Loucy (cell line): ENCODE data around the gene KCNH1.

Experiments
- H2AFZ ChIP-seq: fragments of 200-600 bp; sonication (generic); 2 replicates; pipeline ENCODE4 v1.6.0; 2016; ENCODE audit warnings: antibody characterized with exemption, mild to moderate bottlenecking, low read length, moderate library complexity
- H3F3A ChIP-seq: fragments of 200-600 bp; 2 replicates; pipeline ENCODE4 v1.6.0; 2016; ENCODE audit warnings: antibody characterized with exemption, low read depth, mild to moderate bottlenecking
- H3K27me3 ChIP-seq: fragments of 200-600 bp; sonication (generic); 2 replicates; pipeline ENCODE4 v1.6.1; 2014; ENCODE audit warnings: low read length, mild to moderate bottlenecking; ENCODE audit not compliant: insufficient read depth, poor library complexity, severe bottlenecking
- H3K36me3 ChIP-seq: fragments of 200-600 bp; sonication (generic); 2 replicates; pipeline ENCODE4 v1.6.1; 2016; ENCODE audit warnings: low read length; ENCODE audit not compliant: insufficient read depth
- H3K4me1 ChIP-seq: fragments of 200-600 bp; sonication (generic); 2 replicates; pipeline ENCODE4 v1.5.1; 2014; ENCODE audit warnings: low read length, mild to moderate bottlenecking; ENCODE audit not compliant: insufficient read depth, poor library complexity, severe bottlenecking
- H3K4me2 ChIP-seq: fragments of 200-600 bp; sonication (generic); 2 replicates; pipeline ENCODE4 v1.6.0; 2014; ENCODE audit warnings: antibody characterized with exemption, low read length, low read depth, mild to moderate bottlenecking; ENCODE audit not compliant: poor library complexity, severe bottlenecking
- H3K4me3 ChIP-seq: fragments of 200-600 bp; sonication (generic); 2 replicates; pipeline ENCODE4 v1.5.1; 2014; ENCODE audit warnings: low read length, mild to moderate bottlenecking, mixed read lengths; ENCODE audit not compliant: poor library complexity, severe bottlenecking
- H3K79me2 ChIP-seq: fragments of 200-600 bp; sonication (generic); 2 replicates; pipeline ENCODE4 v1.6.1; 2014; ENCODE audit warnings: low read length; ENCODE audit not compliant: insufficient read depth
- H3K9ac ChIP-seq: fragments of 200-600 bp; sonication (generic); 2 replicates; pipeline ENCODE4 v1.6.0; 2014; ENCODE audit warnings: mild to moderate bottlenecking, low read depth, low read length, moderate library complexity; ENCODE audit not compliant: poor library complexity, severe bottlenecking
- H3K9me2 ChIP-seq: fragments of 200-600 bp; sonication (generic); replicated peaks from 2 replicates; pipeline ENCODE4 v1.6.1; 2016; ENCODE audit warnings: low read depth, low read length, mixed read lengths
- H3K9me3 ChIP-seq: fragments of 200-600 bp; sonication (generic); 2 replicates; pipeline ENCODE4 v1.6.1; 2014; ENCODE audit warnings: mild to moderate bottlenecking, antibody characterized with exemption, low read length, low read depth; ENCODE audit not compliant: insufficient read depth
- H4K20me1 ChIP-seq: fragments of 200-600 bp; sonication (generic); 2 replicates; pipeline ENCODE4 v1.6.0; 2014; ENCODE audit warnings: antibody characterized with exemption, low read length, mild to moderate bottlenecking; ENCODE audit not compliant: insufficient read depth, poor library complexity, severe bottlenecking
- CTCF ChIP-seq: fragments of 200-600 bp; sonication (generic); conservative IDR thresholded peaks from 2 replicates; pipeline ENCODE4 v1.5.1; 2014; ENCODE audit warnings: mild to moderate bottlenecking, antibody characterized with exemption, low read length
- EZH2phosphoT487 ChIP-seq: fragments of 200-600 bp; IDR thresholded peaks from 2 replicates; pipeline ENCODE4 v1.6.1; 2018; ENCODE audit warnings: antibody characterized with exemption, mild to moderate bottlenecking, moderate library complexity, borderline replicate concordance

Gene KCNH1

GRCh38 chr1:210726621-210727020, 407.3 kb downstream of the KCNH1 start:
- Histone ChIP-seq H2AFZ (no peak overlapping the region), H3K27me3 (no peaks in the 10 kb centered on the region), H3F3A (0 out of 2 replicates have a peak, but pooled peaks cover 5% of the 10 kb centered on the region), H3K4me3 (no peak overlapping the region), H3K4me2 (no peak overlapping the region), H3K79me2 (no peaks in the 10 kb centered on the region), H3K9me2 (no peaks in the 10 kb centered on the region), H3K4me1 (peaks cover 11% of the 10 kb centered on the region), H3K36me3 (no peaks in the 10 kb centered on the region), H3K9ac (no peak overlapping the region), H4K20me1 (no peaks in the 10 kb centered on the region), H3K9me3 (no peaks in the 10 kb centered on the region)
- no peak for TF ChIP-seq EZH2phosphoT487
- TF ChIP-seq CTCF, result no peak

GRCh38 chr1:210724768-210725167, 409.2 kb downstream of the KCNH1 start:
- no peaks in the 10 kb centered on the region for H3K36me3 ChIP-seq
- TF ChIP-seq CTCF, result no peak
- no peak for TF ChIP-seq EZH2phosphoT487
- H3K4me2 ChIP-seq, result no peak overlapping the region
- no peak overlapping the region for H3K4me3 ChIP-seq
- H2AFZ ChIP-seq, result no peak overlapping the region
- no peaks in the 10 kb centered on the region for H3K9me2 ChIP-seq
- H4K20me1 ChIP-seq, result no peaks in the 10 kb centered on the region
- no peaks in the 10 kb centered on the region for H3K27me3 ChIP-seq
- no peaks in the 10 kb centered on the region for H3K9me3 ChIP-seq
- no peaks in the 10 kb centered on the region for H3F3A ChIP-seq
- H3K9ac ChIP-seq, result no peak overlapping the region
- H3K79me2 ChIP-seq, result no peaks in the 10 kb centered on the region
- H3K4me1 ChIP-seq, result no peaks in the 10 kb centered on the region

GRCh38 chr1:210723646-210724045, 410.3 kb downstream of the KCNH1 start:
- no peaks in the 10 kb centered on the region for H3F3A ChIP-seq
- H3K9me3 ChIP-seq, result no peaks in the 10 kb centered on the region
- no peaks in the 10 kb centered on the region for H3K9me2 ChIP-seq
- no peak overlapping the region for H2AFZ ChIP-seq
- TF ChIP-seq EZH2phosphoT487 (no peak), CTCF (no peak)
- H3K4me3 ChIP-seq, result no peak overlapping the region
- no peaks in the 10 kb centered on the region for H4K20me1 ChIP-seq
- H3K36me3 ChIP-seq, result no peaks in the 10 kb centered on the region
- H3K4me2 ChIP-seq, result no peak overlapping the region
- H3K9ac ChIP-seq, result no peak overlapping the region
- no peaks in the 10 kb centered on the region for H3K27me3 ChIP-seq
- H3K79me2 ChIP-seq, result no peaks in the 10 kb centered on the region
- no peaks in the 10 kb centered on the region for H3K4me1 ChIP-seq
